SU-DHL-6 (cell line): ENCODE data around the gene CALCB.
"Not testable (repeated sequence)": the region's sequence is repeated elsewhere in the genome, so short reads cannot be mapped to it uniquely, and the experiment has no call there.

Source experiments
- H2AFZ ChIP-seq: fragments of 200-600 bp; sonication (generic); 2 replicates; pipeline ENCODE4 v1.6.1; 2014; ENCODE audit warnings: low read depth, mild to moderate bottlenecking, moderate library complexity, mixed read lengths, antibody characterized with exemption, low read length; ENCODE audit not compliant: severe bottlenecking
- H3F3A ChIP-seq: fragments of 200-600 bp; shearing (Covaris generic); 2 replicates; pipeline ENCODE4 v1.6.0; 2016; ENCODE audit warnings: antibody characterized with exemption, mild to moderate bottlenecking; ENCODE audit not compliant: insufficient read depth
- H3K27ac ChIP-seq: fragments of 200-600 bp; sonication (generic); 2 replicates; pipeline ENCODE4 v1.5.1; 2016; ENCODE audit warnings: low read depth, mild to moderate bottlenecking, low read length, moderate library complexity, mixed read lengths
- H3K27me3 ChIP-seq: fragments of 200-600 bp; sonication (generic), shearing (Covaris generic); 2 replicates; pipeline ENCODE4 v1.6.0; 2014; ENCODE audit warnings: mild to moderate bottlenecking, low read length
- H3K36me3 ChIP-seq: fragments of 200-600 bp; sonication (generic); 2 replicates; pipeline ENCODE4 v1.6.1; 2014; ENCODE audit warnings: mild to moderate bottlenecking, low read length, mixed read lengths
- H3K4me2 ChIP-seq: fragments of 300-600, 200-600 bp; shearing (Covaris generic), sonication (generic); 2 replicates; pipeline ENCODE4 v1.6.0; 2014; ENCODE audit warnings: low read length, low read depth, mild to moderate bottlenecking; ENCODE audit not compliant: poor library complexity, severe bottlenecking
- H3K4me3 ChIP-seq: fragments of 200-600 bp; sonication (generic); 2 replicates; pipeline ENCODE4 v1.5.1; 2014; ENCODE audit warnings: antibody characterized with exemption, low read length, mild to moderate bottlenecking, mixed read lengths; ENCODE audit not compliant: insufficient read depth, poor library complexity, severe bottlenecking
- H3K79me2 ChIP-seq: fragments of 200-600 bp; sonication (generic); 2 replicates; pipeline ENCODE4 v1.6.1; 2014; ENCODE audit warnings: mild to moderate bottlenecking, low read length, moderate library complexity; ENCODE audit not compliant: insufficient read depth
- H3K9ac ChIP-seq: fragments of 200-600 bp; sonication (generic); 2 replicates; pipeline ENCODE4 v1.7.0; 2014; ENCODE audit warnings: mild to moderate bottlenecking, low read length
- H3K9me2 ChIP-seq: fragments of 200-600 bp; sonication (generic); replicated peaks from 2 replicates; pipeline ENCODE4 v1.6.1; 2014; ENCODE audit warnings: low read length; ENCODE audit not compliant: insufficient read depth
- H3K9me3 ChIP-seq: fragments of 200-600 bp; sonication (generic); 2 replicates; pipeline ENCODE4 v1.6.1; 2014; ENCODE audit warnings: low read length, mixed read lengths; ENCODE audit not compliant: insufficient read depth
- H4K20me1 ChIP-seq: fragments of 200-600 bp; sonication (generic); 2 replicates; pipeline ENCODE4 v1.6.1; 2014; ENCODE audit warnings: low read depth, mild to moderate bottlenecking, antibody characterized with exemption, low read length, moderate library complexity, mixed read lengths
- CTCF ChIP-seq: fragments of 200-600 bp; sonication (generic); IDR thresholded peaks from one replicate; pipeline ENCODE4 v1.5.1; 2017; ENCODE audit warnings: antibody characterized with exemption, mild to moderate bottlenecking, low read length, moderate library complexity; ENCODE audit not compliant: insufficient read depth, poor library complexity, severe bottlenecking
- EZH2phosphoT487 ChIP-seq: fragments of 200-600 bp; sonication (generic), shearing (Covaris generic); conservative IDR thresholded peaks from 2 replicates; pipeline ENCODE4 v1.6.1; 2018; ENCODE audit warnings: mild to moderate bottlenecking, antibody characterized with exemption, low read length, moderate library complexity, mixed read lengths

Gene CALCB

GRCh38 chr11:15028379-15028778 lies 45.0 kb upstream of the CALCB start:
- H3K27me3 ChIP-seq: no peaks in the 10 kb centered on the region
- no peaks in the 10 kb centered on the region for H3F3A ChIP-seq
- H3K9me3 ChIP-seq: peaks cover 4% of the 10 kb centered on the region; the same call in 1 of the 2 replicates
- H3K4me2 ChIP-seq: no peak overlapping the region
- no peak overlapping the region for H3K4me3 ChIP-seq
- H2AFZ ChIP-seq: no peak overlapping the region
- H3K9me2 ChIP-seq: no peaks in the 10 kb centered on the region
- no peaks in the 10 kb centered on the region for H3K79me2 ChIP-seq
- no peak for TF ChIP-seq CTCF
- TF ChIP-seq EZH2phosphoT487: no peak
- no peak overlapping the region for H3K9ac ChIP-seq
- H4K20me1 ChIP-seq: no peaks in the 10 kb centered on the region
- H3K36me3 ChIP-seq: 0 out of 2 replicates have a peak, but pooled peaks cover 3% of the 10 kb centered on the region
- no peak overlapping the region for H3K27ac ChIP-seq

GRCh38 chr11:15031945-15032344 lies 41.4 kb upstream of the CALCB start:
- H2AFZ ChIP-seq, H3F3A ChIP-seq, H3K27me3 ChIP-seq, H4K20me1 ChIP-seq, H3K4me3 ChIP-seq, H3K36me3 ChIP-seq, H3K27ac ChIP-seq, H3K79me2 ChIP-seq, H3K9ac ChIP-seq, H3K9me3 ChIP-seq, H3K4me2 ChIP-seq, H3K9me2 ChIP-seq: not testable (repeated sequence)

DNA sequence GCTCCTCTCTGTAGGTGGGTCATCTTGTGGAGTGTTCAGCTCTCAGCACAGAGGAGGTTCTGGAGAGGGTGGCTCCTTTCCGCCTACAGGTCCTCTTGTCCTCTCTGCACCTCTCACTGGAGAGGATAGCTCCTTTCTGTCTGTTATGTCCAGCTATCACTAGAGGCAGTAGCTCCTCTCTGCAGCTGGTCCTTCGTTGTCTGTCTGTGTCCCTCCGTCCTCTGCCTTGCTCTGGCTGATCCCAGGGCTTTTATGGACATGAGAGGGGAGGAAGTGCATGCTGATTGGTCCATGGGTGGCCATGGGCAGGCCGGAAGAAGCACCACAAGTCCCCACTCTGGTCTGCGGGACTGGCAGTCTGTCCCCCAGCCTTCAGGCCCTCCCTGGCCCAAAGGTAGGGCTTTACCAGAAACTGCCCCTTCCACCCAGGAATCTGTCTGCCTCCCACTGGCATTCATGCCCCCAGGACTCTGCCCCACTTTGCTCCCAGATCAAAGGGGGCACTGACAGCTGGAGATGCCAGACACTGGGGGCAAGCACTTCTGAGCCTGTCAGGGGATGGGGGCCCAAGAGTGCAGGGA lies 38.6 kb upstream of the CALCB start:
- H3K9ac ChIP-seq: no peak overlapping the region
- no peak for TF ChIP-seq EZH2phosphoT487
- no peak for TF ChIP-seq CTCF
- H3K4me2 ChIP-seq: no peak overlapping the region
- H3K27ac ChIP-seq: no peak overlapping the region
- H2AFZ ChIP-seq: no peak overlapping the region
- H3K4me3 ChIP-seq: no peak overlapping the region
- H3F3A ChIP-seq: no peaks in the 10 kb centered on the region
- no peaks in the 10 kb centered on the region for H4K20me1 ChIP-seq
- no peaks in the 10 kb centered on the region for H3K36me3 ChIP-seq
- no peaks in the 10 kb centered on the region for H3K27me3 ChIP-seq
- H3K79me2 ChIP-seq: no peaks in the 10 kb centered on the region
- H3K9me3 ChIP-seq: no peaks in the 10 kb centered on the region
- H3K9me2 ChIP-seq: no peaks in the 10 kb centered on the region

DNA sequence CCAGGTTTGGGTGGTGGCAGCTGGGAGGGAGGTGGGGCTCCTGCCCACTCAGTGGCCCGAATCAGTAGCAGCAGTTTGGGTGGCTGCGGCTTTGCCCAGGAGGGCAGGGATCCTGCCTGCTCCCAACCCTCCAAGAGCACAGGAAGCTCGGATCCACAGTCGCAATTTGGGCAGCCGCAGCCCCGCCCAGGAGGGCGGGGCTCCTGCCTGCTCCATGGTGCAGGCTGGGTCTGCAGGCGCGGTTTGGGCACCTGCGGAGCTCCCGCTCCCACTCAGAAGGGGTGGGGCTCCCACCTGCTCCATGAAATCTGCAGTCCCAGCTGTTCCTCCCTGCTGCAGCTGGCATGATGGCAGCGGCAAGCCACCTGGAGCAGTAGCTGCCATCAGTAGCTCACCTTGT lies 38.1 kb upstream of the CALCB start:
- Histone ChIP-seq H3K4me3 (no peak overlapping the region), H3K27ac (no peak overlapping the region), H3K9me2 (no peaks in the 10 kb centered on the region), H3K27me3 (no peaks in the 10 kb centered on the region), H3F3A (no peaks in the 10 kb centered on the region), H3K4me2 (no peak overlapping the region), H3K36me3 (no peaks in the 10 kb centered on the region), H3K9me3 (no peaks in the 10 kb centered on the region), H3K9ac (no peak overlapping the region), H2AFZ (no peak overlapping the region), H4K20me1 (no peaks in the 10 kb centered on the region), H3K79me2 (no peaks in the 10 kb centered on the region)
- TF ChIP-seq EZH2phosphoT487: no peak
- no peak for TF ChIP-seq CTCF
